DND-41 (cell line): ENCODE measurements around the gene NLE1.
"Not testable (repeated sequence)": the region's sequence is repeated elsewhere in the genome, so short reads cannot be mapped to it uniquely, and the experiment has no call there.

Experiments used
- CTCF ChIP-seq: IDR thresholded peaks from 2 replicates; pipeline ENCODE4 v1.5.1; 2012; ENCODE audit warnings: borderline replicate concordance, low read length, moderate library complexity, mild to moderate bottlenecking; ENCODE audit not compliant: poor library complexity, severe bottlenecking; ENCODE audit errors: extremely low read depth
- EZH2 ChIP-seq: IDR thresholded peaks from 3 replicates; pipeline ENCODE4 v1.6.1; 2012; ENCODE audit warnings: borderline replicate concordance, low read depth, mild to moderate bottlenecking, moderate library complexity, low read length, inconsistent platforms; ENCODE audit not compliant: severe bottlenecking

DNA sequence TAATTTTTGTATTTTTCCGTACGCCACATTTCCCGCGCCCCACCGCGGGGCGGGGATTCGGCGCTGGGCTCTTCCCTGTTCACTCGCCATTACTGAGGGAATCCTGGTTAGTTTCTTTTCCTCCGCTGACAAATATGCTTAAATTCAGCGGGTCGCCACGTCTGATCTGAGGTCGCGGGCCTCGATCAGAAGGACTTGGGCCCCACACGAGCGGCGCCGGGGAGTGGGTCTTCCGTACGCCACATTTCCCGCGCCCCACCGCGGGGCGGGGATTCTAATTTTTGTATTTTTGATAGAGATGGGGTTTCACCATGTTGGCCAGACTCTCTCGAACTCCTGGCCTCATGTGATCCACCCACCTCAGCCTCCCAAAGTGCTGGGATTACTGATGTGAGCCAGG is 9.0 kb upstream of the NLE1 start:
- TF ChIP-seq EZH2, CTCF: not testable (repeated sequence)
